ENCODE data around the gene COX19. TPM values are rescaled to one million over a fixed set of nuclear protein-coding genes. Genes with fewer than 3 reads are reported as not detected.

COX19 gene
- total and polyA plus RNA-seq, 2 donors (not counting 3 experiments of a cell fraction or from before 2014, with no cell fraction given), result 6.8 to 10.6 TPM

DNA sequence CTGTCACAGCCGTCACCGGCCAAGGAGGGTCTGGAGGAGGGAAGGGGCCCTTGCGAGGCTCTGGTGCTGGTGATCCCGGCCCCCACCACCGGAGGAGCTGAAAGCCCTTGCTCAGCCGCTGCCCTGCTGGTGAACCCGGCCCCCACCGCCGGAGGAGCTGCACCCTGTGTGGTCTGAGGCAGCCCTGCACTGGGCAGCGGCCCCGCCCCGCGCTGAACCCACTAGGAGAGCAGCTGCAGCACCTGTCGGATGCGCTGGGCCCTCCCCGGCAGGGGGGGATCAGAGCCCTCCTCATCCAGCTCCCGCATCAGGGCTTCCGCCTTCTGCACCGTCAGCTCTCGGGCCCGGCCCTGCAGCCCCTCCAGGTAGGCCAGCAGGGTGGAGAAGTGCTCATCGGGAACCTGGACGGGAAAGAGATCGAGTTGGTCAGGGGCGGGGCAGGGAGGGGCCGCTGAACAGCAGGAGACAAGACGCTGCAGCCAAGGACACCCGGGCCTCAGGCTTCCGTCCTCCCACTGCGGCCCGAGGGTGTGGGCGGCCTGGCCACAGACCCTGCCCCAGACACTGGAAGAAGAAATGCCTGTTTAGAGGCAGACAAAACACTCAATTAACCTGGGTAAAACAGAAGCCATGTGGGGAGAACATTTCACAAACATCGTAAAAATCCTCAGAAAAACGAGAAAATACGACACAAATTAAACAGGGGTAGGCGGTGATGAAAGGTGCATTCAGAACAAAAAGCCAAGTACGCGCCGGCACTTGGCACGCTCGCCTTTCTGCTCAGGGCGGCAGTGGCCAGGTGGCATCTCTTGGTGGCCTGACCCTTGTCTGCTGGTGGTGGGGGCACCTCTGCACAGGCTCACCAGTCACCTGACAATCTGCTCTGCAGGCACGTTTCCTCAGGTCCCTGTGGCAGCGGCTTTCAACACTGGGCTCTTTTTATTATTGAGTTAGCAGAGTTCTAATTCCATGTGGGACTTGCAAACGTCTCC lies 22.4 kb upstream of the COX19 start:
- H3K36me3 ChIP-seq (ENCODE audit: control insufficient read depth in 2 of 2, extremely low read depth in 1 of 2, insufficient read depth in 2 of 2, low read length in 2 of 2), result peaks cover 0 to 4% of the 10 kb centered on the region in 2 experiments
- ChIA-PET CTCF (interaction anchor here (1.4 to 10.0 kb wide), 2 partner anchors 69 to 178 kb away, joined by 4 to 459 read pairs; no protein-coding TSS in a partner anchor), POLR2A (no interaction called here)
- H4K20me1 ChIP-seq (replicated peaks; ENCODE audit: control insufficient read depth, extremely low read depth, insufficient read depth, low read length), result no peaks in the 10 kb centered on the region
- no peak overlapping the region for H3K9ac ChIP-seq (replicated peaks; ENCODE audit: extremely low read depth, insufficient read depth, low read length)
- H3K4me3 ChIP-seq (replicated peaks in 1 of 3; ENCODE audit: insufficient read depth in 1 of 3, low read depth in 1 of 3, low read length in 3 of 3), result no peak overlapping the region
- H3K27me3 ChIP-seq (ENCODE audit: control insufficient read depth in 2 of 2, insufficient read depth in 2 of 2, low read length in 2 of 2), result no peaks in the 10 kb centered on the region
- no TSS peak for BruUV-seq (replicated peaks)
- TF ChIP-seq, protein P1, sequence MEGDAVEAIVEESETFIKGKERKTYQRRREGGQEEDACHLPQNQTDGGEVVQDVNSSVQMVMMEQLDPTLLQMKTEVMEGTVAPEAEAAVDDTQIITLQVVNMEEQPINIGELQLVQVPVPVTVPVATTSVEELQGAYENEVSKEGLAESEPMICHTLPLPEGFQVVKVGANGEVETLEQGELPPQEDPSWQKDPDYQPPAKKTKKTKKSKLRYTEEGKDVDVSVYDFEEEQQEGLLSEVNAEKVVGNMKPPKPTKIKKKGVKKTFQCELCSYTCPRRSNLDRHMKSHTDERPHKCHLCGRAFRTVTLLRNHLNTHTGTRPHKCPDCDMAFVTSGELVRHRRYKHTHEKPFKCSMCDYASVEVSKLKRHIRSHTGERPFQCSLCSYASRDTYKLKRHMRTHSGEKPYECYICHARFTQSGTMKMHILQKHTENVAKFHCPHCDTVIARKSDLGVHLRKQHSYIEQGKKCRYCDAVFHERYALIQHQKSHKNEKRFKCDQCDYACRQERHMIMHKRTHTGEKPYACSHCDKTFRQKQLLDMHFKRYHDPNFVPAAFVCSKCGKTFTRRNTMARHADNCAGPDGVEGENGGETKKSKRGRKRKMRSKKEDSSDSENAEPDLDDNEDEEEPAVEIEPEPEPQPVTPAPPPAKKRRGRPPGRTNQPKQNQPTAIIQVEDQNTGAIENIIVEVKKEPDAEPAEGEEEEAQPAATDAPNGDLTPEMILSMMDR (IDR thresholded peaks at IDR 0.05; ENCODE audit: extremely low read depth in 1 of 2, insufficient read depth in 1 of 2, low read depth in 1 of 2, low read length in 2 of 2), result peak in 1 of 2 donors; percentile 9
- TF ChIP-seq, protein P2, sequence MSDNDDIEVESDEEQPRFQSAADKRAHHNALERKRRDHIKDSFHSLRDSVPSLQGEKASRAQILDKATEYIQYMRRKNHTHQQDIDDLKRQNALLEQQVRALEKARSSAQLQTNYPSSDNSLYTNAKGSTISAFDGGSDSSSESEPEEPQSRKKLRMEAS (IDR thresholded peaks at IDR 0.05; ENCODE audit: insufficient read depth, insufficient read length), result no peak
- H3K4me2 ChIP-seq (ENCODE audit: insufficient read depth, low read length), result no peak overlapping the region
- DNase-seq (ENCODE audit: low read depth, low spot score) (no peak), FAIRE-seq (no peak)
- no peaks in the 10 kb centered on the region for H3K9me3 ChIP-seq (replicated peaks; ENCODE audit: control insufficient read depth, insufficient read depth, low read length)
- H3K79me2 ChIP-seq (ENCODE audit: control insufficient read depth, insufficient read depth, low read length), result no peaks in the 10 kb centered on the region
- no peaks in the 10 kb centered on the region for H3K9me1 ChIP-seq (replicated peaks; ENCODE audit: control insufficient read depth, extremely low read depth, insufficient read depth, low read length)
- no peak overlapping the region for H2AFZ ChIP-seq (ENCODE audit: low read depth, low read length)
- H3K27ac ChIP-seq (ENCODE audit: insufficient read depth, low read depth, low read length), result no peak overlapping the region
- no peaks in the 10 kb centered on the region for H3K4me1 ChIP-seq (ENCODE audit: control insufficient read depth, extremely low read depth, insufficient read depth, low read length)
- intact Hi-C loops (cut with micrococcal nuclease), result no loop called here
- dilution Hi-C loops (cut with MboI; ENCODE audit: extremely low pct_ligation_motif_present, low sequenced_read_pairs), result no loop called here
